Duodenal mucosa (tissue), 2 donors: Measurements from ENCODE around the gene TLE2.

ENCODE experiments used
- H3K27ac ChIP-seq: one replicate; pipeline ENCODE4 v1.7.0; 2013; ENCODE audit warnings: low read depth, low read length
- H3K27me3 ChIP-seq, 2 donors: one replicate each; pipeline ENCODE4 v1.7.0; 2013; ENCODE audit warnings: low read length in 2 of 2, control low read depth in 1 of 2; ENCODE audit not compliant: insufficient read depth in 2 of 2, control insufficient read depth in 1 of 2
- H3K36me3 ChIP-seq, 2 donors: one replicate each; pipeline ENCODE4 v1.7.0; 2013; ENCODE audit warnings: low read length in 2 of 2, control low read depth in 1 of 2; ENCODE audit not compliant: insufficient read depth in 2 of 2, control insufficient read depth in 1 of 2
- H3K4me1 ChIP-seq, 2 donors: one replicate each; pipeline ENCODE4 v1.7.0; 2013; ENCODE audit warnings: low read length in 2 of 2, control low read depth in 1 of 2; ENCODE audit not compliant: insufficient read depth in 2 of 2, control insufficient read depth in 1 of 2
- H3K4me3 ChIP-seq, 2 donors: one replicate each; pipeline ENCODE4 v1.7.0; 2013; ENCODE audit warnings: low read length in 2 of 2, low read depth in 1 of 2
- H3K9ac ChIP-seq, 2 donors: one replicate each; pipeline ENCODE4 v1.7.0; 2013; ENCODE audit warnings: low read length in 2 of 2, low read depth in 1 of 2
- H3K9me3 ChIP-seq, 2 donors: one replicate each; pipeline ENCODE4 v1.7.0; 2013; ENCODE audit warnings: low read length in 2 of 2, control low read depth in 1 of 2; ENCODE audit not compliant: control insufficient read depth in 1 of 2

The TLE2 gene

GRCh38 chr19:2962018-2962670 lies 66.9 kb downstream of the TLE2 start:
- no peaks in the 10 kb centered on the region for H3K36me3 ChIP-seq
- H3K4me1 ChIP-seq: no peaks in the 10 kb centered on the region
- no peaks in the 10 kb centered on the region for H3K27me3 ChIP-seq
- no peaks in the 10 kb centered on the region for H3K9me3 ChIP-seq
- H3K9ac ChIP-seq: no peak overlapping the region
- H3K4me3 ChIP-seq: no peak overlapping the region
- H3K27ac ChIP-seq: no peak overlapping the region

DNA sequence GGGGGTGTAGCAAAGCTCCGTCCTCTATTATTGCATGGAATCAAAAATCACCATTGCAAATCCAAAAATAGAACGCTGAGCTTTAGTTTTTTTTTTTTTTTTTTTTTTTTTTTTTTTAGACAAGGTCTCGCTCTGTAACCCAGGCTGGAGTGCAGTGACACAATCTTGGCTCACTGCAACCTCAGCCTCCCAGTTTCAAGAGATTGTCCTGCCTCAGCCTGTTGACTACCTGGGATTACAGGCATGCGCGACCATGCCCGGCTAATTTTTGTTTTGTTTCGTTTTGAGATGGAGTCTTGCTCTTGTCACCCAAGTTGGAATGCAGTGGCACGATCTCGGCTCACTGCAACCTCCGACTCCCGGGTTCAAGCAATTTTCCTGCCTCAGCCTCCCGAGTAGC lies 69.0 kb downstream of the TLE2 start:
- Histone ChIP-seq H3K4me3 (no peak overlapping the region), H3K4me1 (no peaks in the 10 kb centered on the region), H3K9me3 (no peaks in the 10 kb centered on the region), H3K9ac (no peak overlapping the region), H3K27me3 (no peaks in the 10 kb centered on the region), H3K27ac (no peak overlapping the region), H3K36me3 (no peaks in the 10 kb centered on the region)

- no peaks in the 10 kb centered on the region for H3K4me1 ChIP-seq
- H3K27ac ChIP-seq: no peak overlapping the region
- no peaks in the 10 kb centered on the region for H3K36me3 ChIP-seq
- no peak overlapping the region for H3K4me3 ChIP-seq
- H3K9me3 ChIP-seq: no peaks in the 10 kb centered on the region
- no peaks in the 10 kb centered on the region for H3K27me3 ChIP-seq
- H3K9ac ChIP-seq: no peak overlapping the region
Observed at GRCh38 chr19:2957160-2957559, 71.9 kb downstream of the TLE2 start.

DNA sequence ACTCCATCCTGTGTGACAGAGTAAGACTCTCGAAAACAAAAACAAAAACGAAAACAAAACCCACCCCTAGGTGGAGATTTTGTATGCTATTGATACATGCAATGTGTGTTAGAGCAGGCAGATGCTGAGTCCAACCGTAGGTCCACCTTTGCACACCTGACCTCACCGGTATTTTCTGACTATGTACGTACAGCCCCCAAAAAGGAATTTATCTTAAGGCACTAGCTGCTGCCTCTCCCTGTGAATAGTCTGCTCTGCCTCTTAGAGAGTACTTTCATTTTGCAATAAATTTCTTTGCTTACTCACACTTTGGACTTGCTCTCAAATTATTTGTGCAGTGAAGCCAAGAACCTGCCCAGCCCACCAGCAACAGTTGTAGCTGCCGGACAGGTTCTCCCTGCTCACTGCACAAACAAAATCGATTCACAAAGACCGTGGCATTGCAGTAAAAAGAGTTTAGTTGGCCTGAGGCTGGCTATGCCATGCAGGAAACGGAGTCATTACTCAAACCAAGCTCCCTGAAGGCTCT lies 76.1 kb downstream of the TLE2 start:
- Histone ChIP-seq H3K9me3 (no peaks in the 10 kb centered on the region), H3K4me3 (peak overlapping the region; percentile 46 to 73), H3K4me1 (peaks cover 17% of the 10 kb centered on the region in 2 donors), H3K27ac (peak overlapping the region; percentile 36), H3K36me3 (no peaks in the 10 kb centered on the region), H3K9ac (peak overlapping the region in 1 of 2 donors; percentile 43), H3K27me3 (no peaks in the 10 kb centered on the region)

DNA sequence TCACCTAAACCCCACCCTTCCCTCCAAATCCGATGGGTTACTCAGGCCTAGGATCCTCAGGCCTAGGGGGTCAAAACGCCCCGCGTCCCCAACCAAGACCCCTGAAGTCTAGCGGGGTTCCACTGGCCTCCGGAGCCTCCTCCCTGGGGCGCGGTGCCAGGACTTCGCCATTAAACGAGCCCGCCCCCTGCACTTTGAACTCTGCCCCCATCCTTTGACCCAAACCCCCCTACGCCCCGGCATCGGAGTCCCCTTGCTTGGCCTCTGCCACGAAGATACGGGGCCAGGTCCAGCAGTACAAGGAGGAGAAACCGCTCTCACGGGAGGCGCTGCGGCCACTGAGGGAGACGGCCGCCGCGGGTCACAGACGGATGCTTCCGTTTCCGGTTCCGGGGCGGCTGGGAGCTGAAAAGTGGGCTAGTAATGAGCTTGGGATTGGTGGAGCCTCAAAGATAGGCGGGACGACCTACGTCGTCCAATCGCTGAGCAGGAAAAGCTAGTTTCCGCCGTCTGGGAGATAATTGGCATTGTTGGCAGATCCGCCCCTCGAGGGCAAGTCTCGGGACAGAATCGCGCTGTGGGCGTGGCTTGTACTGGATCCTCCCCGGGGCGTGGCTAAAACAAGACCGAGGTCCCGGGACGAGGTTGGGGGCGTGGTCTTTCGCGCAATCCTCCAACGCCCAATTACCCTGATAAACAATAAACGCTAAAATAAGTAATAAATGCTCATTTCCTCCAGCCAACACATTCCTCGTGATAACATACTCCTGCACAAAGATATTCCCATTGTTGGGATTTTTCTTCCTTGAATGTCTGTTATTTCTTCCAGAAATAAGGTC lies 78.6 kb downstream of the TLE2 start:
- H3K36me3 ChIP-seq: no peaks in the 10 kb centered on the region
- H3K27ac ChIP-seq: peak overlapping the region; percentile 98
- no peaks in the 10 kb centered on the region for H3K27me3 ChIP-seq
- H3K9ac ChIP-seq: peak overlapping the region; percentile 87 to 95
- H3K9me3 ChIP-seq: no peaks in the 10 kb centered on the region
- H3K4me3 ChIP-seq: peak overlapping the region; percentile 95 to 98
- peaks cover 17% of the 10 kb centered on the region in 2 donors for H3K4me1 ChIP-seq

- Histone ChIP-seq H3K9ac (peak overlapping the region; percentile 87 to 95), H3K4me3 (peak overlapping the region; percentile 95 to 98), H3K9me3 (no peaks in the 10 kb centered on the region), H3K27ac (peak overlapping the region; percentile 98), H3K27me3 (no peaks in the 10 kb centered on the region), H3K36me3 (no peaks in the 10 kb centered on the region), H3K4me1 (peaks cover 17% of the 10 kb centered on the region in 2 donors)
Observed at GRCh38 chr19:2949939-2950285, 79.2 kb downstream of the TLE2 start.
